ENCODE results near the gene AQP6.

The AQP6 gene

DNA sequence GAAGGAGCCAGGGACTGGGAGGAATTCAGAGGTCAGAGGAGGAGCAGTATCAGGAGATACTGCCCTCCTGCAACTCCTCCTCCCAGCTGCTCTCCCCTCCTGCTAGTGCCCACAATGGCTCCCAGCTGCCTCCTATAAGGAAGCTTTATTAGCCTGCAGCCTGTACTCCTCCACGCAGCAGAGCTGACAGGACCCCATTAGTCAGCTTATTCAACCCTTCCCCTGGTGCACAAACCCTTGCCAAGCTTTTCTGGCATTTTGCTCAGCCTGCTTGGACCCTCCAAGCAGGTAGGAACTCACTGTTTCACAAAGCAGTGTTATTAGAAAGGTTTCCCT is 29.2 kb upstream of the AQP6 start:
- DNase-seq: no peak

DNA sequence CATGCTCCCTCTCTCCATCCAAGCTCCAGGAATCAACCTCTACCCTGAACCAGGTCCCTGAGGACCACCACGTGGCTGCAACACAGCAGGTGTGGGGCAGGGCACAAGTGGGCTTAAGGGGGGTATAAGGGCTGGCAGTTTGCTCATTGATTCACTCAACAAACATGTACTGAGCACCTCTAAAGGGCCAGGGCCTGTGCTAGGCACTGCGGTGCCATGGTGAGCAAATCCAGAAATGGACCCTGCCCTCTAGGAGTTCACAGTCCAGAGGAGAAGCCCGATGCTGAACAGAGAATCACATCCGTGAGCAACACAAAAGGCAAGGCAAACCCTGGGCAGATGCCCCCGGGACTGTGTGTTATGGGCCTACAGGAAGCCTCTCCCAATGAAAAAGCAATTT is 28.7 kb upstream of the AQP6 start:
- DNase-seq: no peak

DNA sequence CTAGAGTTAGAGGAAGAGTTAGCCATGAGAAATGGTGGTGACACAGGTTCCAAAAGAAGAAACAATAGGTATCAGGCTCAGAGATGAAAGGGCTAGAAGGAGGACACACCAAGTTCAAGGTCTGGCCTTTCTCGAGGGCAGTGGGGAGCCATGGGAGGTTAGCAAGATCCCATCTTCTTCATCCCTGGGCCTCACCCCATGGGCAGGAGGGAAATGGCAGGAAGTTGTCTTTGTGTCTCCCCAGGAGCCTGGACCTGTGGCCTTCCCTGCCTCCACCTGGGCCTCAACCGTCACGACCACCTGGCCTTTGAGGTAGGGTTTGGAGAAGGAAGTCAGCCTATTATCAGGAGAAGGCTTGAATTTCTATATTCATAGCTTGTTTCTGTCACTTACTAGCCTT is 28.0 kb upstream of the AQP6 start:
- no peak for DNase-seq

DNA sequence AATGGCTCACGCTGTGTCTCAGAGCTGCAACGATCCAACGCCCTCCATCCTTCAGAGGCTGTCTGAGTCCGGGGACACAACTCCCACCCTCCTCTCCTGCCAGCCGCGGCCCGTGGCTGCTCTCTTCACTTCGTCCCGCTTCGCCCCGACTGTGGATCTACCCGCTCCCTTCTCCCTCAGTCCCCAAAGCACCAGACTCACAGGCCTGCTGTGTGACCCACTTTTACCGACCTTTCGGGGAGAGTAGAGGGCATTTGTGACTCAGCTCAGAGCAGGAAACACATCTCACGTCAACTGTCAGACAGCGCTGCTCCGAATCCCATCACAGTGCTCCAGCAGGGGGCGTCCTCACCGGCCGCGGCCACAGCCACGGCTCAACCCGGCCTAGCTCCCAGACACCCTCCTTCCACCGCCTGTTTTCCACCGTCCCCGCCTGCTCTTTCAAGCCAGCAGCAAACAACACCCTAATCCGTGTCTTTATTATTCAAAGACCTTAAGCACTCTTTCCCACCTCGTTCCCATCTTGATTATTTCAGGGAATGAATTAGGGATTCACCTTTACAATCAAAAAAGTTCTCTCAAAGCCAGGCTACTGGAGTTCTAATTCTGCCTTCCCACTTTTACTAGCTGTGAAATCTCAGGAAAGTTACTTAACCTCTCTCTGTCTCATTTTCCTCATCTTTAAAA is 27.2 kb upstream of the AQP6 start:
- DNase-seq: peak; percentile 91

DNA sequence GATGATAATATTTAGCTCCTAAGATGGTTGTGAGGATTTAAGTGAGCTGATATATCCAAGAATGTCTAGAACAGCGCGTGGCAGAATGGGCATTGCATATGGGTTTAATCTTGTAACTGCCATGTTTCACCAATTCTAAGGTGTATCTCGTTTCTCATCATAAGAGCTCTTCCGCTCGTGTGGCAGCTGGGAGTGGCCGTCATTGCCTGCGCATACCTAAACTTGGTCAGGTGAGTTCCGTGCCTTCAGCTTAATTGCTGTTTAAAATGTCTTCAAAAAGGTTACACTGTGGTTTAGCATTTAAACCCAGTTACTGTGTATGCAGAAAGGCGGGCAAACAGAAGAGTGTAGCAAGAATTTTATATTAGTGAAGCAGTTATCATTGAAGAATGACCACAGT is 26.7 kb upstream of the AQP6 start:
- peak; percentile 30 for DNase-seq

DNA sequence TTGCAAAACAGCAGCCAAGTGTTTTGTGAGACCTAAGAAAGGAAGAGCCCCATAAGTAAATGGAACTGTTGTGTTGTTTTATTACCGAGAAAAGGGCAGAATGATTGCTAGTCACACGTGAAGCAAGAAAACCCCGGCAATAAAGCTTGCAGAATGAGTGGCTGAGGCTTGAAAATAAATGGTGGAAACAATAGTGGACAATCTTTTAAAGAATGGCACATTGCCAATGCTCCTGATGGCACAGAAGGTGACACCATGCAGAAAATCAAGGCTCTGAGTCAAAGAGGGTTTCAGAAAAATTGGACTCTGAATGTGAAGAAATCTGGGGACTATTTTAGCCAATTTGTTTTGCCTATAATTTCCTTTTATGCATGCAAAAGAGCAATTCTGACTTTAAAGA is 26.2 kb upstream of the AQP6 start:
- no peak for DNase-seq

DNA sequence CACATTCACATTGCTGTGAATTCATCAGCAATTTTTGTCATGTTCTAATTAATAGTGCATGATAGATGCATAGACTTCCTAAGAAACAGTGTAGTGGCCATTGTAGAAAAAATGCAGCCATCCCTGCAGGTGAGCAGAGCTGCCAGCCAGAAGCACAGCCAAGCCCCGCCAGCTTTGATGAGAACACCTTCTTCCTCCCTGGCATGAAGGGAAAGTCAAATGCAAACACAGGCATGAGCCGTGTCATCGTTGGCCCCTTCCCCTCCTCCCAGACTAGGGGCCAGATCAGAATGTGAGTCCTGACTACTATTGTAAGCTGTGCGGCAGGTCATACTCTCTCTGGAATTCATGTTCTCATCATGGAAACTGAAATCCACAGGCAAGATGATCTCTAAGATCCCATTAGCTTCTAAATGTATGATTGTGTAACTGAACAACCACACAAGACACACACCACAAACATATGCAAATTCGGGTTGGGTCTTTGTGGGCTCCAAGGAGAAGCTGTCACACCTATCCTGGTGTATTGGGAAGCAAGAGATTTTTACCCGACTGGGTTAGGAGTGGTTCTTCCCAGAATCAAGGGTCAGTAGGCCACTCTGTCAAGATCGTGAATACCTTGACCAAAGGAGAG is 25.0 kb upstream of the AQP6 start:
- DNase-seq: no peak

DNA sequence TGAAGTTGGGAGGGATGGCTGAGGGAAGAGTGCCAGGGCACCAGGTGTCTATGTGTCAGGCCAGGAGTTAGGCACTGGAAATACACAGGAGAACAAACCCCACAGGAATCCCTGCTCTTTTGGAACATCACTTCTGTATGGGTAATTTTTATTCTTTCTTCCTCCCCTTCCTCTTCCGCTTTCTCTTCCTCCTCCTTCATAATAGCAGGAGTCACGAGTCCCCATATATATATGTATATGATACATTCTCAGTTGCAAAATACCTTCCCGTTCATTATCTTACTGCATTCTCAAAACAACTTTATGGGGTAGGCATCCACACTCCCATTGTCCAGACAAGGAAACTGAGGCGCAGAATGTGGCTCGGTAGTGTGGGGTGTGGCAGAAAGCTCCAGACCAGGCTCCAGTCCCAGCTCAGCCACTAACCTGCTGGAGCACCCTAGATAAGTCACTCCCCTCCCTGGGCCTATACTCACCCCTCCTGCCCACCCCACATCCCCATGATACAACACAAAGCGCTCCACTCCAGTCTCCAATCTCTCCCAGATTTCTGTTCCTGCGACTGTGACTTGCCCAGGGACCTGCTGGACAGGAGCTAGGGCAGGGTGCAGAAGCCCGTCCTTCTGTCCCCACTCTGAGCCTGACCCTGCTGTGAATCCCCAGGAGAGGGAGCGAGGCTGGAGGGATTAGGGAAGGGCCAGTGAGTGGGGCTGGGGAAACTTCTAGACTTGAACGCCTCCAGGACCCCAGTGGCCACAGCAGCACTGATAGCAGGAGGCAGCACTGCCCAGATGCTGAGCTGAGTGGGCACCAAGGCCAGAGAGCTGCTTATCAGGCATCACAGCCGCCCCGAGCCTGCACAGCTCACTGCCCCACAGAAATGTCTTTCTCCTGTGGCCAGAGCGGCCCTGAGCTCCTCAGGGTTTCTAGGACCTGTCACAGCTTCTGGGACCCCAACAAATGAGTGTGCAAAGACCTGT is 23.6 kb upstream of the AQP6 start:
- DNase-seq: no peak

DNA sequence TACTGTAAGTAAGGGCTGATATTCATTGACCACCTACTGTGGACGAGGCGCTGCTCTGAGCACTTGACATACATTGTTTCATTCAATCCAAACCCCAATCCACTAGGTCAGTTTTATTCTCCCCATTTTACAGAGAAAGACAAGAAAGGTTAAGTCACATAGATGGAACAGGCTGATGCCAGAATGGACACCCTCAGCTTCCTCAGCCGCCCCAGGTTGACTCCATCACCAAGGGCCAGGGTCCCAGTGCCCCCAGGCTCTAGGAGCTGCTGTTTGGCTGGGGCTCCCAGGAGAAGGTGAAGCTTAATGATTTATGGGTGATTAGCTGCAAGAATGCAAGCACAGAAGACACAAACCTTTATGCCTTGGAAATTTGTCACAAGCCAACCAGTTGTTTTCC is 22.9 kb upstream of the AQP6 start:
- DNase-seq: no peak

DNA sequence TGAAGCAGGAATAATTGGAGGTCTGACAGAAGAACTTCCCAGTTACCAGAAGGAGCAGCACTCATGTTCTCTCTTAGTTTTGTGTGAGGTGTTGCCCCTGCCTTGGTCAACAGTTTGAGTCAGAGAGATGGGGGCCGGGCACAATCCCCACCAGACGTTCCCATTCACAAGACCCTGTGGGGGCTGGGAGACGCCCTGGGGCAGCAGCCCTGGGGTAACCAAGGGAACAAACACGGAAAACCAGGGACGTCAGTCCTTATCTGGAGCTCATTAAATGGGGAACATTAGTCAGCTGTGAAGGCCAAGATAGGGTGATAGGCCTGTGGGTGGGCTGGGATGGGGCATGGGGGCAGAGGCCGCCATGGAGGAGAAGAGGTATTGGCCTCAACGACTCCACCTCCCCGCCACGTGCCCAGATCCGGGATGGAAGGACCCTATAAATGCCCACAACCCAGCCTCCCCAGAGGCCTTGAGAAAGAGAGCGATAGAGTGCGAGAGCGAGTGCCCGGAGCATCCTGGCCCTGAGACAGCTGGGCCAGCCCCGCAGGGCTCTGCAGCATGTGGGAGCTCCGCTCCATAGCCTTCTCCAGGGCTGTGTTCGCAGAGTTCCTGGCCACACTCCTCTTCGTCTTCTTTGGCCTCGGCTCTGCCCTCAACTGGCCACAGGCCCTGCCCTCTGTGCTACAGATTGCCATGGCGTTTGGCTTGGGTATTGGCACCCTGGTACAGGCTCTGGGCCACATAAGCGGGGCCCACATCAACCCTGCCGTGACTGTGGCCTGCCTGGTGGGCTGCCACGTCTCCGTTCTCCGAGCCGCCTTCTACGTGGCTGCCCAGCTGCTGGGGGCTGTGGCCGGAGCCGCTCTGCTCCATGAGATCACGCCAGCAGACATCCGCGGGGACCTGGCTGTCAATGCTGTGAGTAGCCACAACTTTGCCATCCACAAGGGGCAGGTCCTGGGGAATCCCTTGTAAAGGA is 22.2 kb upstream of the AQP6 start, which contains the start of gene AQP2:
TSS of gene AQP2 (plus strand) at position 465 of the 979 bp plus-strand sequence. CDS start at position 559, 94 bp downstream.
- no peak for DNase-seq

DNA sequence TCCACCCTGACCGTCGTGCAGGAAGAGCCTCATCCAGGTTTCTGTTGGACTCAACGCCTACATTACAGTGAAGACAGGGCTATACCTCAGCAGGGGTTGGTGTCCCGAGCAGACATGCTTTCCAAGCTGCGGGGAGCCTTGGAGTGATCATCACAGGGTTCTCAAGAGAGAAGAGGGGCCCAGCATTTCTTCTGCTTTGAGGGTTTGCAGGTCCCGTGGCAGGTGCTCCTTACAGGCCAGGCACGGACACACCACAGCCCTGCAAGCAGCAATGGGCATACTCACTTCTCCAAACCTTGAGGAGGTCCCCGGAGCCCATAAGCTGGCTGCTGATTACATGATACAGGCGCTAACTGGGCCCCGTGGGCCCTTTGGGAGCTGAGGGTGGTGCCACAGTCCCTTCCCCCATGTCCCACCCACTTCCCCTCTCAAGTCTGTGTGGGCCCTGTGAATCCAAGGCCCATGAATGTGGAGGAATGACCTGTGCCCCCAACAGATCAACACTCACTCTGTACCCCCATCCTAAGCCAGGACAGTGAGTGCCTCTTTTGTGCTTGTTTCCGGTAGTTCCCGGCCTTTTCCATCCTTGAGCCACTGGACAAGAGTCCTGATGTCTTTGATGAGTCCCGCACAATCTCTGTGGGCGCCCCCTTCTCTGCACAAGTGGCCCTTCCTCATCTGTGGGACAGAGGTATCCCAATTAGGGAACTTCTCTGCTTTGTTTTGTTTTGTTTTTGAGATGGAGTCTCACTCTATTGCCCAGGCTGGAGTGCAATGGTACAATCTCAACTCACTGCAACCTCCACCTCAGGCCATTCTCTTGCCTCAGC is 21.1 kb upstream of the AQP6 start:
- DNase-seq: no peak

DNA sequence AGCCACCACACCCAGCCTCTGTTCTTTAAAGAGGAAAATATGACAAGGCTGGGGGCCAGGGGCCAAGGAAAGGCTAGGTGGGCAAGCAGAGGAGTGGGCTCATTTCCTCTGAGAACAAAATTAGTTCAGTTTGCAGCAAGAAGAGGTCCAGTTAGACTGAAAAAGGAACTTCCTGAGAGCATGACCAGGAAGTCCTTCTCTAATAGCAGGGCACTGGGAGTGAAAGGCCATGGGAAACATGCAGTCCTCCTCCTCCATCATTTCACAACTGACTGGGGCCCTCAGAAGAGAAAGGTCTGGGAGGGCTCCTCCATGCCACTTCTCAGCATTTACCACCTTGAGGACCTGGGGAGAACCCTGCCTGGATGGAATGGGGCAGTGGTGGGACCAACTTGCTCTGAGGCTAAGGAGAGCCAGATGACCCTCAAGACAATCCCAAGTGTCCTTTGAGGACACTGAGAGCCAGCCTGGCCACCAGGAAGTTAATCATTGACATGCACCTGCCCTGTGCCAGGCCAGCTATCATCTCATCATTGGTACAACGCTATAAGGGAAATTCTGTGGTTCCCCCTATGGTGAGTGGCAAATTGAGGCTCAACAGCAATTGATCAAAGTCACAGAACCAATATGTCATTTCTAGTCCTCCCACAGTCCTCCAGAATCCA is 20.2 kb upstream of the AQP6 start:
- no peak for DNase-seq

DNA sequence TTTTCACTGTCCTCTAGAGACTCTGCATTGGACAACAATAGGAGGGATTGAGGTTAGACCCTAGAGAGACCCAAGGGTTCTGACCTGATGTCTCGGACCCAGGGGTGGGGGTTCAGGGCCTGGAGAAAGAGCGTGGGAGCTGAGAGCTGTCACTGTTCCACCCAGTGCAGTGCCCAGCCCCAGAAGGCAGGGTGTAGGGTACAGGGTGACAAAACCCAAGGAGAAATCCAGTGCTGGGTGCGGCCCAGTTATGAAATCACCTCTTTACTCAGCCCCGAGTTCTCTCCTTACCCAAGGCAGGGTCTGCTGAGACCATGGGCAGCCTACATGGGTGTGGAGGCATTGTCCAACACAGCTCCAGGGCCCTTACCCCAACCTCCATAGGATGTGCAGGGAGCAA is 19.6 kb upstream of the AQP6 start:
- no peak for DNase-seq

DNA sequence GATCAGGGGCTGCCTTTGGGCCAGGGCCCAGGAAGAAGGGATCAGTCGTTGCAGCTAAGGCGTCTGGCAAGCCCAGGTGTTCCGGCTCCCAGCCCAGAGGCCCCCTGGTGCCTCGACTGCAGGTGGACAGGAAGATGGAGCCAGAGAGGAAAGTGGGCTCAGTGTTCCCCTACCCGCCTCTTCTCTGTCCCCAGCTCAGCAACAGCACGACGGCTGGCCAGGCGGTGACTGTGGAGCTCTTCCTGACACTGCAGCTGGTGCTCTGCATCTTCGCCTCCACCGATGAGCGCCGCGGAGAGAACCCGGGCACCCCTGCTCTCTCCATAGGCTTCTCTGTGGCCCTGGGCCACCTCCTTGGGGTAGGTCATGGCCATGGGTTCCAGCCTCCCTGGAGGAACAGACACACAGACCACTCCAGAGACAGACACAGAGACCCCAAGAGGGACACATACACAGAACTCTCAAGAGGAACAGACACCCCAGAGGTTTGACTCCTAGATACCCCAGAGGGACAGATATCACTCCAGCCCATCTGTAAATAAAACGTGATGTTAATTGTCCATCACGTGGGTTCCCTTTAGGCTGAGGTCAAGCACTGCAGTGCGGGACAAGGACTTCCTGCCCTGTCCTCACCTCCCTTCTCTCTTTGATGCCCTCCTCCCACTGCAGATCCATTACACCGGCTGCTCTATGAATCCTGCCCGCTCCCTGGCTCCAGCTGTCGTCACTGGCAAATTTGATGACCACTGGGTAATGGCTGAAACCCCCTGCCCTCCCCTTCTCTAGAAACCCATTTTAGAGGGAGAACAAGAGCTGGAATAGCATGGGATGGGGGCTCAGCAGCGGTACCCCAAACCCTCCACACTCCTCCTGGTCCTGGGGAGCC is 18.5 kb upstream of the AQP6 start:
- DNase-seq: no peak

DNA sequence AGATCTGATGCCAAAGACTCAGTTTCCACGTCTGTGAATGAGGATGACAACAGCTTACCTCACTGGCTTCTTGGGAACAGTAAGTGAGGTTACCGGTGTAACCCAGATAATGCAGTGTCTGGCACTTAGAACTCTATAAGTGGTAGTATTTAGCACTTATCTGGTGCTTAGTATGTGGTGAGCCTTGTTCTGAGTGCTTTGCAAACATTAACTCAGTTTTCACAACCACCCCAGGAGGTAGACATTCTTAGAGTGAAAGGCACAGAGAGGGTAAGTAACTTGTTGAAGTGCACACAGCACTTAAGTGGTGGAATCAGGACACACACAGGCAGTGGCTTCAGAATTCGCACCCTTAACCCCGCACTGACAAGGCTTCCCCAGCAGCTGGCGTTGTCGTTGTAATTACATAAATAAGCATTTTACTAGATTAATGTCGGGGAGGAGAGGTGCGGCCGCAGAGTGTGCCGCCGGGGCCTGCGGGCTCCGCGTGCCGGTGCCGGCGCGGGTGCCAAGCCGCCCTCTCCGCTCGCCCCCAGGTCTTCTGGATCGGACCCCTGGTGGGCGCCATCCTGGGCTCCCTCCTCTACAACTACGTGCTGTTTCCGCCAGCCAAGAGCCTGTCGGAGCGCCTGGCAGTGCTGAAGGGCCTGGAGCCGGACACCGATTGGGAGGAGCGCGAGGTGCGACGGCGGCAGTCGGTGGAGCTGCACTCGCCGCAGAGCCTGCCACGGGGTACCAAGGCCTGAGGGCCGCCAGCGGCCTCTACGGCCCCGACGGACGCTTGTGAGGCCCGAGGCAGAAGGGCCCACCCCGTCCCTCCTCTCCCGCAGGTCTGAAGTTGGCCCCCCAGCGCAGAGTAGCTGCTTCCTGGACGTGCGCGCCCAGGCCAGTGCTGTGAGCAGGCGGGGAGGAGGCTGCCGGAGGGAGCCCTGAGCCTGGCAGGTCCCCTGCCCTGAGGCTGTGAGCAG is 17.6 kb upstream of the AQP6 start:
- DNase-seq: no peak

DNA sequence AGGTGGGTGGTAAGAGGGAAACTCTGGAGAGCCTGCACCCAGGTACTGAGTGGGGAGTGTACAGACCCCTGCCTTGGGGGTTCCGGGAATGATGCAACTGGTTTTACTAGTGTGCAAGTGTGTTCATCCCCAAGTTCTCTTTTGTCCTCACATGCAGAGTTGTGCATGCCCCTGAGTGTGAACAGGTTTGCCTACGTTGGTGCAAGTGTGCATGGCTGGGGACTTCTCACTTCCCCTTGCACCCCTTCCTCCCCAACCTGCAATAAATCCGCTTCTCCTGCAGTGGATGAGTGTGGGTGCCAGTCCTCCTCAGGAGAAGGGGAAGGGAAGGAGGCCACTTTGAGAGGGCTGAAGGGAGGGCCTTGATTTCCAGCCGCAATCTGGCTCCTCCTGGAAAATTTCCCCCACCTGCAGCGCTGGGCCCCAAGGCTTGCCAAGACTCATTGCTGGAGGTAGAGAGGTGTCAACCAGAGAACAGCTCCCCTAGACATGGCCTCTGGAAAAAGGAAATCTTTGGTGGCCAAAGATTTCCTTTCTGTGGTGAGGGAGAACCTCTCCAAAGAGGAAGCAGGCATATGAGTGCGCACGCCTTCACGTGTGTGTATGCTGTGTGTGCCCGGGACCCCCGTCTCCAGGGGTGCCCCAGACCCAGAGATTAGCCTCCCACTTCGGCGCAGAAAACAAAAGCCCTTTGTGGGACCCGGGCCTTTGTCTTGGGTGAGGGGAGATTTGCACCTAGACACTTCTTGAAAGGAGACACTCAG is 16.7 kb upstream of the AQP6 start:
- DNase-seq: no peak

DNA sequence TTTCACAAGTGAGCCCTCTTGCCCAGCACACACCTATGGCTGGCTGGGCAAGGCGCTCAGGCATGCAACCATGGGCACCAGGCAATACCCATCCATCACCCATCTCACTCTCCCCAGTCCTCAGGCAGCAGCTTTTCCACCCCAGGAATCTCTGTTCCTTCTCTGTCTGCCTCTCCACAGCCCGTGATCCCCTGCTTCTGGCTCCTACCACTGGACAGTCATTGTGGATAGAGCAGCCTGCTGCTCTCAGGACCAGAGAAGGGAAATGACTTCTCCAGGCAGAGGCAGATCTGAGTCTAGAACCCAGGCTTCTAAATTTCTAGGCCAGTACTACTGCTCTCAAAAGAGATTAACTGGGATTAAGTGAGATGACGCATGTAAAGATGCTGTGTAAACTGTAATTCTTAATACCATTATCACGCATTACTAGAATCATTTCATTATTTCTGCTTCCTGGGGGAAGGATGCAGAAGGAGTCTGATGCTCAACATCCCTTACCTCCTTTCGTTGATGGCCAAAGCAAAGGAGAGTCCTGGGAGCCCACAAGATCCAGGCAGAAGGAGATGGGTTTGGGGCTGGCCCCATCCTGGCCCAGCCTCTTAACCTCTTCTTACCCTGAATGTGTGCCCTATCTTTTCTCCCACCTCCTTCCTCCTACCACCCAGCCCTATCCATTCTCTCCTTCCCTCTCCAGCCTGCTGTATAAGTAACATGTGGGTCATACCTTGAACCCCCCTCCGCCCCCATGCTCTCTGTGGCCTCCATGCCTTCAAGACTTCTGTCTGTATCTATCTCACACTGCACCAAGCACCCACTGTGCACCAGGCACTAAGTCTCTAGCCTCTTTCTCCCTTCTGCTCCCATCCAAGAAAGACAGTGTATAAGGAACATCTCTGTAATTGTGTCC is 15.8 kb upstream of the AQP6 start:
- no peak for DNase-seq
